Measurements from ENCODE around the gene HSPBAP1.
"Not testable (repeated sequence)": the region's sequence is repeated elsewhere in the genome, so short reads cannot be mapped to it uniquely, and the experiment has no call there.

HSPBAP1 gene

DNA sequence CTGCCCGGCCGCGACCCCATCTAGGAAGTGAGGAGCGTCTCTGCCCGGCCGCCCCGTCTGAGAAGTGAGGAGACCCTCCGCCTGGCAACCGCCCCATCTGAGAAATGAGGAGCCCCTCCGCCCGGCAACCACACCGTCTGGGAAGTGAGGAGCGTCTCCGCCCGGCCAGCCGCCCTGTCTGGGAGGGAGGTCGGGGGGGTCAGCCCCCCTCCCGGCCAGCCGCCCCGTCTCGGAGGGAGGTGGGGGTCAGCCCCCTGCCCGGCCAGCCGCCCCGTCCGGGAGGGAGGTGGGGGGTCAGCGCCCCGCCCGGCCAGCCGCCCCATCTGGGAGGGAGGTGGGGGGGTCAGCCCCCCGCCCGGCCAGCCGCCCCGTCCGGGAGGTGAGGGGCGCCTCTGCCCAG, 46.3 kb downstream of the HSPBAP1 start:
- H3K9ac ChIP-seq (ENCODE audit: low read length); H2BK15ac ChIP-seq (replicated peaks; ENCODE audit: low read depth); H3K79me2 ChIP-seq (ENCODE audit: control insufficient read depth, insufficient read depth, low read length); H4K5ac ChIP-seq (ENCODE audit: low read length); H3K36me3 ChIP-seq (ENCODE audit: control insufficient read depth, insufficient read depth, low read length); H3K56ac ChIP-seq (ENCODE audit: low read length); H3K4me3 ChIP-seq (ENCODE audit: low read length); H3K4me1 ChIP-seq (ENCODE audit: control insufficient read depth, low read depth, low read length); H3K4me2 ChIP-seq (ENCODE audit: low read length); H2AK5ac ChIP-seq (ENCODE audit: low read length); H3K79me1 ChIP-seq (ENCODE audit: low read length); DNase-seq; H4K8ac ChIP-seq (ENCODE audit: low read depth, low read length); H3K4ac ChIP-seq (ENCODE audit: low read depth, low read length); H3K27ac ChIP-seq (ENCODE audit: low read depth, low read length); H3K18ac ChIP-seq (ENCODE audit: low read length); H2BK5ac ChIP-seq (ENCODE audit: low read length); H3K27me3 ChIP-seq (ENCODE audit: insufficient read depth, low read length, poor library complexity); H2BK120ac ChIP-seq (ENCODE audit: low read depth, low read length); H3K23ac ChIP-seq (ENCODE audit: low read length): not testable (repeated sequence)
- WGBS (ENCODE audit: extremely low coverage, insufficient coverage, low lambda C conversion rate): no CpG with 5 or more reads among the region's 35 CpGs

DNA sequence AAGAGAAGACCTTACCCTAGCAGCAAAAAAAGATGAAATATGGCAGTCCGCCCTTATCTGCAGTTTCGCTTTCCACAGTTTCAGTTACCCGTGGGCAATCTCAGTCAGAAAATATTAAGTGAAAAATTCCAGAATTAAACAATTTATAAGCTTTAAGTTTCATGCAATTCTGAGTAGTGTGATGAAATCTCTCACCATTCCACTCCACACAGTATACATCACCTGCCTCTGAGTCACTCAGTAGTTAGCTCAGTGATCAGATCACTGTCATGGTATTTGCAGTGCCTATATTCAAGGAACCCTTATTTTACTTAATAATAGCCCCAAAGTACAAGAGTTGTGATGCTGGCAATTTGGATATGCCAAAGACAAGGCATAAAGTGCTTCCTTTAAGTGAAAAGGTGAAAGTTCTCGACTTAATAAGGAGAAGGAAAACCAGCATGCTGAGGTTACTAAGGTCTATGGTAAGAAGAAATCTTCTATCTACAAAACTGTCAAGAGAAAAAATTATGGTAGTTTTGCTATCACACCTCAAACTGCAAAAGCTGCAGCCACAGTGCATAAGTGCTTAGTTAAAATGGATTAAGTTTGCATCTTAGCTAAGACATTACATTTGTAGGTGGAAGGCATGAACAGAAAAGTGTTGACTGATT, 48.1 kb downstream of the HSPBAP1 start:
- Histone ChIP-seq H3K56ac (ENCODE audit: low read length) (no peak overlapping the region), H4K8ac (ENCODE audit: low read depth, low read length) (no peak overlapping the region), H2BK5ac (ENCODE audit: low read length) (no peak overlapping the region), H3K4me3 (ENCODE audit: low read length) (no peak overlapping the region), H3K4ac (ENCODE audit: low read depth, low read length) (no peak overlapping the region), H3K27me3 (ENCODE audit: insufficient read depth, low read length, poor library complexity) (no peaks in the 10 kb centered on the region), H3K18ac (ENCODE audit: low read length) (no peak overlapping the region), H3K4me1 (ENCODE audit: control insufficient read depth, low read depth, low read length) (no peaks in the 10 kb centered on the region), H3K36me3 (ENCODE audit: control insufficient read depth, insufficient read depth, low read length) (no peaks in the 10 kb centered on the region), H3K79me2 (ENCODE audit: control insufficient read depth, insufficient read depth, low read length) (no peaks in the 10 kb centered on the region), H3K23ac (ENCODE audit: low read length) (no peak overlapping the region), H3K79me1 (ENCODE audit: low read length) (no peaks in the 10 kb centered on the region), H4K5ac (ENCODE audit: low read length) (no peak overlapping the region), H2AK5ac (ENCODE audit: low read length) (no peak overlapping the region), H3K9ac (ENCODE audit: low read length) (no peak overlapping the region), H3K4me2 (ENCODE audit: low read length) (no peak overlapping the region), H2BK120ac (ENCODE audit: low read depth, low read length) (no peak overlapping the region), H2BK15ac (replicated peaks; ENCODE audit: low read depth) (no peak overlapping the region), H3K27ac (ENCODE audit: low read depth, low read length) (no peak overlapping the region)
- no CpG with 5 or more reads among the region's 4 CpGs for WGBS (ENCODE audit: extremely low coverage, insufficient coverage, low lambda C conversion rate)
- no peak for DNase-seq

DNA sequence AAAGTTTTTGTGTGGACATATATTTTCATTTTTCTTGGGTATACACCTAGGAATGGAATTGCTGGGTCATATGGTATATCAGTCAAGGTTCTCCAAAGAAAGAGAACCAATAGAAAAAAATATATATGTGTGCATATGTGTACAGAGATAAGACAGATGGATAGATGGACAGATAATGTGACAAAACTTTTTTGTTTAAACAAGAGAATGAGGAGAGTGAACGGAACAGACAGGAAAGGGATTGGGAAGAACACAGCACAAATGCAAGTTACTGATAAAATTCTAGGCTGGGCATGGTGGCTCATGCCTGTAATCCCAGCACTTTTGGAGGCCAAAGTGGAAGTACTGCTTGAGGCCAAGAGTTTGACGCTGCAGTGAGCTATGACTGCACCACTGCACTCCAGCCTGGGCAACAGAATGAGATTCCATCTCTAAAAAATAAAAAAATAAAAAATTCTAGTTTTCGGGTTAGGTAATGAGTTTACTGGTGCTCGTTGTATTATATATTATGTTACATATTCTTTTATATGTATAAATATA, 50.0 kb downstream of the HSPBAP1 start:
- no peak overlapping the region for H3K4ac ChIP-seq (ENCODE audit: low read depth, low read length)
- WGBS (ENCODE audit: extremely low coverage, insufficient coverage, low lambda C conversion rate): no CpG with 5 or more reads among the region's 4 CpGs
- no peak overlapping the region for H3K18ac ChIP-seq (ENCODE audit: low read length)
- no peak overlapping the region for H3K56ac ChIP-seq (ENCODE audit: low read length)
- H4K8ac ChIP-seq (ENCODE audit: low read depth, low read length): no peak overlapping the region
- no peak overlapping the region for H3K27ac ChIP-seq (ENCODE audit: low read depth, low read length)
- no peaks in the 10 kb centered on the region for H3K79me1 ChIP-seq (ENCODE audit: low read length)
- H3K79me2 ChIP-seq (ENCODE audit: control insufficient read depth, insufficient read depth, low read length): no peaks in the 10 kb centered on the region
- H3K27me3 ChIP-seq (ENCODE audit: insufficient read depth, low read length, poor library complexity): no peaks in the 10 kb centered on the region
- H4K5ac ChIP-seq (ENCODE audit: low read length): no peak overlapping the region
- no peak overlapping the region for H2BK120ac ChIP-seq (ENCODE audit: low read depth, low read length)
- no peak overlapping the region for H2AK5ac ChIP-seq (ENCODE audit: low read length)
- no peak overlapping the region for H2BK15ac ChIP-seq (replicated peaks; ENCODE audit: low read depth)
- no peak overlapping the region for H2BK5ac ChIP-seq (ENCODE audit: low read length)
- H3K4me2 ChIP-seq (ENCODE audit: low read length): no peak overlapping the region
- no peak overlapping the region for H3K4me3 ChIP-seq (ENCODE audit: low read length)
- H3K23ac ChIP-seq (ENCODE audit: low read length): no peak overlapping the region
- H3K9ac ChIP-seq (ENCODE audit: low read length): no peak overlapping the region
- no peaks in the 10 kb centered on the region for H3K4me1 ChIP-seq (ENCODE audit: control insufficient read depth, low read depth, low read length)
- no peaks in the 10 kb centered on the region for H3K36me3 ChIP-seq (ENCODE audit: control insufficient read depth, insufficient read depth, low read length)
- no peak for DNase-seq

DNA sequence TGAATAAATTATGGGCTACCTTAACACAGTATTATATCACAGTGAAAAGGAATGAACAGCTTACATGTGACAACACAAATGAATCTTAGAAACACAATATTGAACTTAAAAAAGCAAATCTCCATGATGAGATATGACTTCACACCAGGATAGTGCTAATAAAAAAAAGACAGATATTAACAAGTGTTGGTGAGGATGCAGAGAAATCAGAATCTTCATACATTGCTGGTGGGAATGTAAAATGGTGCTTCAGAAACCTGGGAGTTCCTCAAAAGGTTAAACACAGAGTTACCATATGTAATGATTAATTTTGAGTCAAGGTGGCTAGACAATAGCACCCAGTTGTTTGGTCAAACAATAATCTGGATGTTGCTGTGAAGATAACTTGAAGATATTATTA, 51.4 kb downstream of the HSPBAP1 start:
- Histone ChIP-seq H4K8ac (ENCODE audit: low read depth, low read length) (no peak overlapping the region), H3K23ac (ENCODE audit: low read length) (no peak overlapping the region), H3K79me2 (ENCODE audit: control insufficient read depth, insufficient read depth, low read length) (no peaks in the 10 kb centered on the region), H2AK5ac (ENCODE audit: low read length) (no peak overlapping the region), H3K27ac (ENCODE audit: low read depth, low read length) (no peak overlapping the region), H3K27me3 (ENCODE audit: insufficient read depth, low read length, poor library complexity) (no peaks in the 10 kb centered on the region), H3K18ac (ENCODE audit: low read length) (no peak overlapping the region), H3K4ac (ENCODE audit: low read depth, low read length) (no peak overlapping the region), H2BK120ac (ENCODE audit: low read depth, low read length) (no peak overlapping the region), H3K4me3 (ENCODE audit: low read length) (no peak overlapping the region), H3K4me1 (ENCODE audit: control insufficient read depth, low read depth, low read length) (no peaks in the 10 kb centered on the region), H3K79me1 (ENCODE audit: low read length) (no peaks in the 10 kb centered on the region), H2BK5ac (ENCODE audit: low read length) (no peak overlapping the region), H3K36me3 (ENCODE audit: control insufficient read depth, insufficient read depth, low read length) (no peaks in the 10 kb centered on the region), H3K9ac (ENCODE audit: low read length) (no peak overlapping the region), H3K4me2 (ENCODE audit: low read length) (no peak overlapping the region), H4K5ac (ENCODE audit: low read length) (no peak overlapping the region), H2BK15ac (replicated peaks; ENCODE audit: low read depth) (no peak overlapping the region), H3K56ac (ENCODE audit: low read length) (no peak overlapping the region)
- DNase-seq: no peak

DNA sequence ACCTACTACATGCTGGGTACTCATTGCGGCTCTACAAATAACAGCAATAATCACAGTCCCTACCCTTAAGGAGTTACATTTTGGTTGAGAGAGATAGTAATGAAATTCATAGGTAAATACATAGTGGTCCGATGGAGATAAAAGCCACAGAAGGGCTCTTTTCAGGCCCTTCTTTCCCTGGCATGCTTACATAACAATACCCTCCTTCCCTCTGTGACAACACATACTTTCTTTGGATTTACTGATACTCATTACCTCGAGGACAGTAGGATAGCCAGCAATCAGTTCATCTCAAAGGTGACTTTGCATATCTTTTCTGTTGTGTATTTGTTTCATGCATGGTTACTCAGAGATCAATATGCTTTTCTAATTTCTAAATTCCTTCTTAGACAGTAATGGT, 54.5 kb downstream of the HSPBAP1 start:
- no peak overlapping the region for H3K9ac ChIP-seq (ENCODE audit: low read length)
- H3K56ac ChIP-seq (ENCODE audit: low read length): no peak overlapping the region
- no peak overlapping the region for H3K27ac ChIP-seq (ENCODE audit: low read depth, low read length)
- no peak overlapping the region for H3K4me2 ChIP-seq (ENCODE audit: low read length)
- H2BK120ac ChIP-seq (ENCODE audit: low read depth, low read length): no peak overlapping the region
- no peak overlapping the region for H3K4ac ChIP-seq (ENCODE audit: low read depth, low read length)
- H3K4me1 ChIP-seq (ENCODE audit: control insufficient read depth, low read depth, low read length): no peaks in the 10 kb centered on the region
- no peaks in the 10 kb centered on the region for H3K79me2 ChIP-seq (ENCODE audit: control insufficient read depth, insufficient read depth, low read length)
- H3K23ac ChIP-seq (ENCODE audit: low read length): no peak overlapping the region
- H3K4me3 ChIP-seq (ENCODE audit: low read length): no peak overlapping the region
- no CpG with 5 or more reads among the region's 3 CpGs for WGBS (ENCODE audit: extremely low coverage, insufficient coverage, low lambda C conversion rate)
- no peaks in the 10 kb centered on the region for H3K36me3 ChIP-seq (ENCODE audit: control insufficient read depth, insufficient read depth, low read length)
- DNase-seq: no peak
- H2AK5ac ChIP-seq (ENCODE audit: low read length): no peak overlapping the region
- no peak overlapping the region for H4K5ac ChIP-seq (ENCODE audit: low read length)
- no peak overlapping the region for H2BK15ac ChIP-seq (replicated peaks; ENCODE audit: low read depth)
- H3K79me1 ChIP-seq (ENCODE audit: low read length): no peaks in the 10 kb centered on the region
- no peaks in the 10 kb centered on the region for H3K27me3 ChIP-seq (ENCODE audit: insufficient read depth, low read length, poor library complexity)
- no peak overlapping the region for H3K18ac ChIP-seq (ENCODE audit: low read length)
- no peak overlapping the region for H2BK5ac ChIP-seq (ENCODE audit: low read length)
- H4K8ac ChIP-seq (ENCODE audit: low read depth, low read length): no peak overlapping the region
